COLO668 (cell line): Measurements from ENCODE around the gene RAVER2.
"Not testable (repeated sequence)": the region's sequence is repeated elsewhere in the genome, so short reads cannot be mapped to it uniquely, and the experiment has no call there.

Experiments used
- DNase-seq: peaks from one replicate; lab custom pipeline; 2025; ENCODE audit not compliant: unreplicated experiment; lab: John Stamatoyannopoulos, UW

RAVER2 gene

GRCh38 chr1:64748222-64748621 is 3.3 kb downstream of the RAVER2 start:
- no peak for DNase-seq

- no peak for DNase-seq
Observed at GRCh38 chr1:64748706-64749105, 3.8 kb downstream of the RAVER2 start.

GRCh38 chr1:64750092-64750491 is 5.2 kb downstream of the RAVER2 start:
- no peak for DNase-seq

GRCh38 chr1:64750875-64751274 is 6.0 kb downstream of the RAVER2 start:
- DNase-seq: no peak

- no peak for DNase-seq
Observed at GRCh38 chr1:64754173-64754572, 9.3 kb downstream of the RAVER2 start.

- DNase-seq: no peak
Observed at GRCh38 chr1:64755361-64755760, 10.5 kb downstream of the RAVER2 start.

GRCh38 chr1:64756770-64757169 is 11.9 kb downstream of the RAVER2 start:
- no peak for DNase-seq

GRCh38 chr1:64757213-64757612 is 12.3 kb downstream of the RAVER2 start:
- no peak for DNase-seq

- no peak for DNase-seq
Observed at GRCh38 chr1:64758233-64758632, 13.4 kb downstream of the RAVER2 start.

GRCh38 chr1:64759968-64760367 is 15.1 kb downstream of the RAVER2 start:
- no peak for DNase-seq

- DNase-seq: no peak
Observed at GRCh38 chr1:64765012-64765411, 20.1 kb downstream of the RAVER2 start.

- DNase-seq: no peak
Observed at GRCh38 chr1:64765826-64766225, 21.0 kb downstream of the RAVER2 start.

GRCh38 chr1:64766429-64766828 is 21.6 kb downstream of the RAVER2 start:
- DNase-seq: no peak

GRCh38 chr1:64769482-64769881 is 24.6 kb downstream of the RAVER2 start:
- no peak for DNase-seq

- DNase-seq: no peak
Observed at GRCh38 chr1:64769971-64770370, 25.1 kb downstream of the RAVER2 start.

- not testable (repeated sequence) for DNase-seq
Observed at GRCh38 chr1:64773306-64773705, 28.4 kb downstream of the RAVER2 start.

- no peak for DNase-seq
Observed at GRCh38 chr1:64775113-64775512, 30.2 kb downstream of the RAVER2 start.

GRCh38 chr1:64782044-64782443 is 37.2 kb downstream of the RAVER2 start:
- DNase-seq: not testable (repeated sequence)

GRCh38 chr1:64782848-64783247 is 38.0 kb downstream of the RAVER2 start:
- not testable (repeated sequence) for DNase-seq

- DNase-seq: no peak
Observed at GRCh38 chr1:64790832-64791487, 46.1 kb downstream of the RAVER2 start.

GRCh38 chr1:64798872-64799271 is 54.0 kb downstream of the RAVER2 start:
- no peak for DNase-seq

GRCh38 chr1:64801851-64802523 is 57.1 kb downstream of the RAVER2 start:
- DNase-seq: no peak

GRCh38 chr1:64809309-64809708 is 64.4 kb downstream of the RAVER2 start:
- DNase-seq: no peak
